GM21576 (cell line): Measurements from ENCODE around the gene OPN5.
"Not testable (repeated sequence)": the region's sequence is repeated elsewhere in the genome, so short reads cannot be mapped to it uniquely, and the experiment has no call there.

Experiments used
- ATAC-seq: cut with Tn5 transposase; IDR thresholded peaks from one replicate; pipeline ENCODE4 v1.9.1; 2021; ENCODE audit warnings: mild to moderate bottlenecking, moderate library complexity; ENCODE audit not compliant: unreplicated experiment

OPN5 gene

GRCh38 chr6:47781732-47782131 is at the start of gene OPN5:
TSS of gene OPN5 (plus strand) at chr6:47782032. CDS start at chr6:47782067, 35 bp downstream.
- ATAC-seq = no peak

GRCh38 chr6:47733879-47734558 is 47.8 kb upstream of the OPN5 start:
- peak; percentile 73 for ATAC-seq

- no peak for ATAC-seq
Observed at GRCh38 chr6:47734831-47735481, 46.9 kb upstream of the OPN5 start.

GRCh38 chr6:47736083-47736700 is 45.6 kb upstream of the OPN5 start:
- no peak for ATAC-seq

GRCh38 chr6:47737406-47737805 is 44.4 kb upstream of the OPN5 start:
- ATAC-seq = no peak

- ATAC-seq = no peak
Observed at GRCh38 chr6:47740714-47741113, 41.1 kb upstream of the OPN5 start.

- ATAC-seq = peak; percentile 65
Observed at GRCh38 chr6:47741807-47742206, 40.0 kb upstream of the OPN5 start.

GRCh38 chr6:47743744-47744143 is 38.1 kb upstream of the OPN5 start:
- no peak for ATAC-seq

- not testable (repeated sequence) for ATAC-seq
Observed at GRCh38 chr6:47745269-47745668, 36.6 kb upstream of the OPN5 start.

GRCh38 chr6:47749757-47750156 is 32.1 kb upstream of the OPN5 start:
- no peak for ATAC-seq

- ATAC-seq = no peak
Observed at GRCh38 chr6:47752801-47753200, 29.0 kb upstream of the OPN5 start.

- ATAC-seq = no peak
Observed at GRCh38 chr6:47759364-47759763, 22.5 kb upstream of the OPN5 start.

- ATAC-seq = no peak
Observed at GRCh38 chr6:47762502-47762901, 19.3 kb upstream of the OPN5 start.

- ATAC-seq = no peak
Observed at GRCh38 chr6:47766445-47766844, 15.4 kb upstream of the OPN5 start.

GRCh38 chr6:47767102-47767501 is 14.7 kb upstream of the OPN5 start:
- ATAC-seq = no peak

- ATAC-seq = no peak
Observed at GRCh38 chr6:47769982-47770381, 11.8 kb upstream of the OPN5 start.

GRCh38 chr6:47772359-47772758 is 9.5 kb upstream of the OPN5 start:
- no peak for ATAC-seq

GRCh38 chr6:47773005-47773404 is 8.8 kb upstream of the OPN5 start:
- ATAC-seq = no peak

- ATAC-seq = peak; percentile 91
Observed at GRCh38 chr6:47780510-47781356, 1.1 kb upstream of the OPN5 start.

GRCh38 chr6:47785182-47785581 is 3.4 kb downstream of the OPN5 start:
- no peak for ATAC-seq
